NCI-H524 (cell line): ENCODE data around the gene FAM229A.

Experiments
- DNase-seq, 2 experiments: peaks; one replicate each; lab custom pipeline; 2025; lab: John Stamatoyannopoulos, UW

FAM229A gene

DNA sequence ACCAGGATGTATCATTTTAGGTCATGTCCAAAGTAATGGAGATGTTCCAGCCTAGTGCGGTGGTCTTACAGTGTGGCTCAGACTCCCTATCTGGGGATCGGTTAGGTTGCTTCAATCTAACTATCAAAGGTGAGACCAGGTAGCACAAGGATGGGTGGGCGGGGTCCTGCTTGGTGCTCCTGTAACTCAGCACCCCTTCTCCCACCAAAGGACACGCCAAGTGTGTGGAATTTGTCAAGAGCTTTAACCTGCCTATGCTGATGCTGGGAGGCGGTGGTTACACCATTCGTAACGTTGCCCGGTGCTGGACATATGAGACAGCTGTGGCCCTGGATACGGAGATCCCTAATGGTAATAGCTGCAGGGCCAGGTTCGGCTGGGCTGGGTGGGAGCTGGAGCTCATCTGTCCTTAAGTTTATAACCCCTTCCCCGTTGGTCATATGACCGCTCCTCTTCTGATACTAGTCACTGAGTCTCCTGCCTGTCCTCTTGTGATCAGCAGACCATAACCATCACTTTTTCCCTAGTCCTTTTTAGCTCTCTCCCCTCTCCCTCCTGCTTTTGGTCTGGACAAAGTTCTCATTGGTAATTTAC is 31.6 kb downstream of the FAM229A start:
- no peak for DNase-seq

DNA sequence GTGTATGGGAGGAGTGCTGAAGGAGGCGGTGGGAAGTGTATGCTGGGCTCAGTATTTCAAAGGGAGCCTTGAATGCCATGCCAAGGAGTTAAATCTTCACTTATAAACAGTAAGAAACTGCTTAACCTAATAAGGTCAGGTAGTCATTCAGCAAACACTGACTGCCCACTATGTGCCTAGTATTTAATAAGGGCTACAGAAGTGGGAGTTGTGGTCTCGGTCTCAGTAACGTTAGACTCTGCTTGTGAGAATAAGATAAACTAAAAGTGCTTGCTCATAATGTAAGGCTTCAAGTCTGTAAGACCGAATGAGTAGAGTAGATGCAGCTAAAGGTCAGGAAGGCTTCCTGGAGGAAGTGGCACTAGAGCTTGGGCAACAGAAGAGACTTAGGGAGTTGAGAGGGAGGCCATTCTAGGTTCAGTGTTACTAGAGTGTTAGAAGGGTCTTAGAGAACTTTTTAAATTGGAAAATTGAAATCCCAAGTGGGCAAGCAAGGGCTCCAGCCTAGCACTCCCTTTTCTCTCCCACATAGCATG is 32.3 kb downstream of the FAM229A start:
- DNase-seq, result no peak

DNA sequence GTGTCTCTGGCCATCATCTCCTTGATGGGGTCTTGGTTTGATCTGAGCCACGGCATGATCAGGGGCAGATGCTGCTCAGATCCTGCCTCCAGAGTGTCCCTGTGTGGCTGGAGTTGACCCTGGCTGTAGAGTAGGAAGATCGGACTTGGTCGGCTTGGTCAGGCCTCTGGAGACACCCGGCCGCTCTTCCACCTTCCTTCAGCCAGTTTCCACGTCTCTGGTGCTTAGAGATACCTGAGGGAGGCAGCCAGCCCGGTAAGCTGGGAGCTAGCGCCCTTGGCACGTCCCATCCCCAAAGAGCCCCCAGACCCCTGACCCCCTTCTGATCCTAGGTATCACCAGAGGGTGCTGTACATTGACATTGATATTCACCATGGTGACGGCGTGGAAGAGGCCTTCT is 35.1 kb downstream of the FAM229A start:
- DNase-seq, result no peak

DNA sequence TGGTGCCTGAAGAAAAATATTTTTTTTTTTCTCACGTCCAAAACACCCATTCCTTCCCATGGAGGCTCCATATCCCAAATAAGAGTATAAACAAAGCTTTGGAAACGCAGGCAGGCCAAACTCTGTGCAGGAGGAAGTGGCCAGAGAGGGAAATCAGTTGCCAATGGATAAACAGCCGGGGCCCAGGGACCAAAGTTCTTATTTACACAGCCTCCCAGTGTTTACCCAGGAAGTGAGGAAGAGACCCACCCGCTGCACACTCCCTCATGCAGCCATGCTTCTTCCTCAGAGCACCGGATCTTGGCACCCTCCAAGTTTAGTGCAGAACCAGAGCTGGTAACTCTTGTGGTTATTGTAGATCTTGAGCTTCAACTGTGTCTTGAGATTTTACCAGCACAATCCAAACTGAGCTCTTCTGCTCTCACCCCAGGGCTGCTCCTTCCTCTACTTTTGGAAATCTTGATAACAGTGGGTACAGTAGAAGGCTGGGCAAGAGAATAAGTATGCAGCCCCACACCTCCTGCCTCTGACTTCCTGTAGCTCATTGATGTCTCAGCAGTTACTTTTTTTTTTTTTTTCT is 40.5 kb downstream of the FAM229A start:
- DNase-seq, result no peak

DNA sequence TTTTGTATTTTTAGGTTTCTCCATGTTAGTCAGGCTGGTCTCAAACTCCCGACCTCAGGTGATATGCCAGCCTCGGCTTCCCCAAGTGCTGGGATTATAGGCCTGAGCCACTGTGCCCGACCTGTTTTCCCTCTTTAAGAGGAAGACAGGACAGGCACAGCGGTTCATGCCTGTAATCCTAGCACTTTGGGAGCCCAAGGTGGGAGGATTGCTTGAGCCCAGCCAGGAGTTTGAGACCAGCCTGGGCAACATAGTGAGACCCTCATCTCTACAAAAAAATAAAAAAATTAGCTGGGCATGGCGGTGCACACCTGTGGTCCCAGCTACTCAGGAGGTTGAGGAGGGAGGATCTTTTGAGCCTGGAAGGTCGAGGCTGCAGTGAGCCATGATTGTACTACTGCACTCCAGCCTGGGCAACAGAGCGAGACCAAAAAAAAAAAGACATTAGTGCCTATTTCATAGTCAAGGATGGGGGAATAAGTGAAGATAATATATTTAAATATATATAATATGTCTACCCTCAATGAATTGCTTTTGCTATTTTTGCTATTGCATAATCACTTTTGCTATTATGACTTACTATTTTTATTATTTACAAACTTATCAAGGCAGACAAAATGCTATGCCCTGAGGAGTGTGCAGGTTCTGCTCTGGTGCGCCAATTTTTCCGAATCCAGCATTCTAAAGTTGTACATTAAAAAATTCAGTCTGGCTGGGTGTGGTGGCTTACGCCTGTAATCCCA is 44.0 kb downstream of the FAM229A start:
- no peak for DNase-seq

DNA sequence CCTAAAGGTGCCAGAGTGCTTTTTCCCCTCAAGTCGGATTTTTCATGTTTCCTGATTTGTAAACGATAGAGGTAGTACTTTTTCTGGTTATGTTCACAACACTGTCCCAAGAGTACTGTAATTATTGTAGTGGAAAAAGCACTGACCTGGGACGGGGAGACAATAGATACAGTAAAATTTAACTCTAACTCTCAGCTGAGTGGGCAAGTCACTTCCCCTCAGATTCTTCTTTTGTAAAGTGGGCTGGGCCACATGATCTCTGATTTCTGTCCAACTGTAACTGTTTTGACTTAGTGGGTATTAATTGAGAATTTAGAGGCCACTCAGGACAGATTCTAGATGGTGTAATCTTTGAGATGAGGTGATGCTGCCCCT is 45.4 kb downstream of the FAM229A start:
- no peak for DNase-seq

DNA sequence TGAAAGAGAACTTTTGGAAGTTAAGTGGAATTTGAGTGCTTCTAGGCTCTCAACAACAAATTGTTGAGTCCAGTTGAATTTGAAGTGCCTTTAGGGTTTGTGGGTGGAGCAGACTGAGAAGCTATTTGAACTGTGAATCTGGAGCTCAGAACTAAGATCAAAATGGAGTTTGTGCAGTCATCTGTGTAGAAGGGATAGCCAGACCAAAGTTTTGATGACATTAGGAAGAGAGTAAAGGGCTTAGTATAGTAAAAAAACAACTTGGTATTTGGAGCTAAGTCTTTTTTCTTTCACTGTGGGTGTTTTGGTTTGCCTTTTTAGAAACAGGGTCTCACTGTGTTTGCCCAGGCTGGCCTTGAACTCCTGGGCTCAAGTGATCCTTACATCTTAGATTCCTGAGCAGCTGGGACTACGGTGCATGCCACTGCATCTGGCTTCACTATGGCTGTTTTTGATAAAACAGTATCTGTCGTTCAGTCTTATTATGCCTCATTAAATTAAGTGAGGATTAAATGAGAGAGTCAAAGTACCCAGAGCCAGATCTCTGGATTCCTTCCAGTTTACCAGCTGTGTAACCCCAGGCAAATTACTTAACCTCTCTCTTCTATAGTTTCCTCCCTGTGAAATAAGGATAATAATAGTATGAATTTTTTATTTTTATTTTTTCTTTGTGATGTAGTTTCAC is 50.4 kb downstream of the FAM229A start:
- DNase-seq, result peak in 1 of 2 experiments; percentile 25
